Endothelial cell of umbilical vein (primary cell): ENCODE measurements around the gene NSUN6. TPM values are rescaled to one million over a fixed set of nuclear protein-coding genes. Genes with fewer than 3 reads are reported as not detected.
A peak's percentile ranks its signal among the peaks of the same experiment; 100 is the strongest.

Source experiments
- BruUV-seq: library from RNA; stranded (reverse); fragments of 400-500 nt; replicated peaks from 2 replicates; lab custom pipeline; 2021; lab: Mats Ljungman, UMichigan
- CTCF ChIA-PET: fragments of 300-600, 350-600 bp; sonication (Branson Sonifier 250); formaldehyde crosslinking; loops from one replicate; lab custom pipeline; 2021; ENCODE audit warnings: antibody characterized with exemption, inconsistent platforms; lab: Charles Lee
- POLR2A ChIA-PET: fragments of 300-600, 350-600 bp; sonication (Branson Sonifier 250); formaldehyde crosslinking; loops from one replicate; lab custom pipeline; 2021; ENCODE audit warnings: antibody characterized with exemption, inconsistent platforms; lab: Charles Lee
- DNase-seq: peaks from one replicate; pipeline ENCODE4 v3.0.0-alpha.2; 2011; ENCODE audit warnings: low read depth, low spot score
- FAIRE-seq: peaks from 2 replicates; lab custom pipeline; 2011; peaks lifted over from hg19 to GRCh38; lab: Jason Lieb, UNC
- H2AFZ ChIP-seq: 2 replicates; pipeline ENCODE4 v1.6.0; 2012; ENCODE audit warnings: low read depth, low read length, control low read depth, inconsistent platforms
- H3K27ac ChIP-seq: 2 replicates; pipeline ENCODE4 v1.5.1; 2011; ENCODE audit warnings: low read depth, mild to moderate bottlenecking, control low read depth, low read length, moderate library complexity; ENCODE audit not compliant: insufficient read depth
- H3K27me3 ChIP-seq, 2 experiments: 2 replicates each; pipeline versions ENCODE4 v1.6.0 to v1.6.1; 2011; ENCODE audit warnings: low read length in 2 of 2, mixed read lengths in 1 of 2; ENCODE audit not compliant: control insufficient read depth in 2 of 2, insufficient read depth in 2 of 2
- H3K36me3 ChIP-seq, 2 experiments: 2 replicates in 1 of 2; 3 replicates in 1 of 2; pipeline ENCODE4 v1.5.1; 2011; ENCODE audit warnings: low read length in 2 of 2, mild to moderate bottlenecking in 1 of 2, moderate library complexity in 1 of 2; ENCODE audit not compliant: control insufficient read depth in 2 of 2, insufficient read depth in 2 of 2; ENCODE audit errors: extremely low read depth in 1 of 2
- H3K4me1 ChIP-seq: 3 replicates; pipeline ENCODE4 v1.5.1; 2011; ENCODE audit warnings: mild to moderate bottlenecking, low read length; ENCODE audit not compliant: control insufficient read depth, insufficient read depth; ENCODE audit errors: extremely low read depth
- H3K4me2 ChIP-seq: 2 replicates; pipeline ENCODE4 v1.6.1; 2011; ENCODE audit warnings: low read length, control low read depth, mixed read lengths; ENCODE audit not compliant: insufficient read depth
- H3K4me3 ChIP-seq, 3 experiments: fragments of 200-600 bp in 1 of 3; sonication (generic), shearing (Covaris generic) in 1 of 3; replicated peaks in 1 of 3; 2 replicates each; pipeline ENCODE4 v1.5.1; 2011 to 2016; ENCODE audit warnings: control low read depth in 3 of 3, low read length in 3 of 3, mild to moderate bottlenecking in 2 of 3, inconsistent platforms in 1 of 3, low read depth in 1 of 3, moderate library complexity in 1 of 3; ENCODE audit not compliant: insufficient read depth in 1 of 3
- H3K79me2 ChIP-seq: 2 replicates; pipeline ENCODE4 v1.6.0; 2012; ENCODE audit warnings: low read length, inconsistent platforms; ENCODE audit not compliant: control insufficient read depth, insufficient read depth
- H3K9ac ChIP-seq: replicated peaks from 2 replicates; pipeline ENCODE3; 2011; ENCODE audit warnings: low read length, control low read depth; ENCODE audit not compliant: insufficient read depth; ENCODE audit errors: extremely low read depth
- H3K9me1 ChIP-seq: replicated peaks from 3 replicates; pipeline ENCODE4 v1.6.0; 2011; ENCODE audit warnings: mild to moderate bottlenecking, low read length; ENCODE audit not compliant: control insufficient read depth, insufficient read depth; ENCODE audit errors: extremely low read depth
- H3K9me3 ChIP-seq: replicated peaks from 2 replicates; pipeline ENCODE4 v1.5.1; 2012; ENCODE audit warnings: low read length, inconsistent platforms; ENCODE audit not compliant: control insufficient read depth, insufficient read depth
- H4K20me1 ChIP-seq: replicated peaks from 2 replicates; pipeline ENCODE3; 2011; ENCODE audit warnings: mild to moderate bottlenecking, low read length; ENCODE audit not compliant: control insufficient read depth, insufficient read depth; ENCODE audit errors: extremely low read depth
- CTCF ChIP-seq, 2 donors: IDR thresholded peaks; 1 replicate in 1 of 2; 2 replicates in 1 of 2; pipeline ENCODE4 v1.5.1; 2011; ENCODE audit warnings: low read length in 2 of 2, mild to moderate bottlenecking in 2 of 2, moderate library complexity in 2 of 2, control low read depth in 1 of 2, inconsistent platforms in 1 of 2, low read depth in 1 of 2; ENCODE audit not compliant: insufficient read depth in 1 of 2; ENCODE audit errors: extremely low read depth in 1 of 2
- EZH2 ChIP-seq: IDR thresholded peaks from 2 replicates; pipeline ENCODE4 v1.6.1; 2012; ENCODE audit warnings: borderline replicate concordance, low read depth, mild to moderate bottlenecking, moderate library complexity, low read length, inconsistent platforms; ENCODE audit not compliant: severe bottlenecking
- FOS ChIP-seq: IDR thresholded peaks from 2 replicates; pipeline ENCODE4 v1.6.1; 2011; ENCODE audit warnings: mild to moderate bottlenecking, low read length, moderate library complexity, borderline replicate concordance; ENCODE audit not compliant: insufficient read depth
- GATA2 ChIP-seq: IDR thresholded peaks from 2 replicates; pipeline ENCODE4 v1.7.0; 2011; ENCODE audit warnings: low read depth, mild to moderate bottlenecking, moderate library complexity, mixed read lengths, low read length; ENCODE audit not compliant: insufficient read length, insufficient read depth
- JUN ChIP-seq: IDR thresholded peaks from 2 replicates; pipeline ENCODE4 v1.6.1; 2011; ENCODE audit warnings: borderline replicate concordance, low read depth; ENCODE audit not compliant: insufficient read length, insufficient read depth
- MAX ChIP-seq: IDR thresholded peaks from 2 replicates; pipeline ENCODE4 v1.6.1; 2011; ENCODE audit not compliant: insufficient read depth, insufficient read length
- MYC ChIP-seq: IDR thresholded peaks from one replicate; pipeline ENCODE4 v1.6.1; 2011; ENCODE audit warnings: mild to moderate bottlenecking, low read depth, low read length
- POLR2A ChIP-seq: IDR thresholded peaks from 2 replicates; pipeline ENCODE4 v1.6.1; 2012; ENCODE audit warnings: low read depth, mild to moderate bottlenecking, control low read depth, low read length
- POLR2AphosphoS5 ChIP-seq: IDR thresholded peaks from 2 replicates; pipeline ENCODE4 v1.6.1; 2012; ENCODE audit warnings: low read depth, mild to moderate bottlenecking, control low read depth, low read length, moderate library complexity; ENCODE audit not compliant: insufficient read depth
- dilution Hi-C: fragments of 300-500 bp; cut with MboI; formaldehyde crosslinking; loops from one replicate; pipeline ENCODE4 v1.15.0; 2019; ENCODE audit warnings: low sequenced_read_pairs; ENCODE audit not compliant: extremely low pct_ligation_motif_present
- intact Hi-C: fragments of 100-400 bp; cut with micrococcal nuclease; formaldehyde crosslinking; loops from one replicate; pipeline ENCODE4 v1.10.0; 2022
- polyA plus RNA-seq, 4 experiments: library from polyadenylated mRNA; depleted of rRNA in 3 of 4; stranded (reverse) in 3 of 4; unstranded in 1 of 4; fragments of >200 nt; gene quantifications; 2 replicates each; pipeline versions ENCODE4 v1.2.1 to v1.2.3, GENCODE V29; 2011 to 2012; ENCODE audit warnings: missing spikeins in 1 of 4
- total RNA-seq: library from RNA; stranded (reverse); gene quantifications from 2 replicates; pipeline ENCODE4 v1.2.3, GENCODE V29; 2021

The NSUN6 gene
- total and polyA plus RNA-seq, 2 donors (not counting 3 experiments of a cell fraction or from before 2014, with no cell fraction given): 3.3 to 5.2 TPM

- no peak overlapping the region for H2AFZ ChIP-seq
- intact Hi-C loops (no loop called here), dilution Hi-C loops (no loop called here)
- POLR2A ChIA-PET: no interaction called here
- CTCF ChIA-PET: no interaction called here
- no peaks in the 10 kb centered on the region for H3K9me3 ChIP-seq
- TF ChIP-seq FOS (no peak), MYC (no peak), CTCF (IDR thresholded peaks at IDR 0.05; ENCODE audit: extremely low read depth in 1 of 2, insufficient read depth in 1 of 2, low read depth in 1 of 2, low read length in 2 of 2) (no peak), GATA2 (no peak), MAX (no peak), EZH2 (no peak), POLR2A (no peak), POLR2AphosphoS5 (no peak), JUN (no peak)
- no peak overlapping the region for H3K4me3 ChIP-seq
- H3K79me2 ChIP-seq: no peaks in the 10 kb centered on the region
- H3K27ac ChIP-seq: peak overlapping the region; percentile 91
- H3K27me3 ChIP-seq: no peaks in the 10 kb centered on the region
- H3K36me3 ChIP-seq: no peaks in the 10 kb centered on the region
- no peaks in the 10 kb centered on the region for H4K20me1 ChIP-seq
- no TSS peak for BruUV-seq
- H3K9me1 ChIP-seq: no peaks in the 10 kb centered on the region
- peak overlapping the region; percentile 71 for H3K9ac ChIP-seq
- FAIRE-seq (no peak), DNase-seq (no peak)
- no peak overlapping the region for H3K4me2 ChIP-seq
- H3K4me1 ChIP-seq: peaks cover 35% of the 10 kb centered on the region
These were observed 40.2 kb downstream of the NSUN6 start for GRCh38 chr10:18611168-18611567.
